Measurements from ENCODE around the gene PLPPR3.

PLPPR3 gene

DNA sequence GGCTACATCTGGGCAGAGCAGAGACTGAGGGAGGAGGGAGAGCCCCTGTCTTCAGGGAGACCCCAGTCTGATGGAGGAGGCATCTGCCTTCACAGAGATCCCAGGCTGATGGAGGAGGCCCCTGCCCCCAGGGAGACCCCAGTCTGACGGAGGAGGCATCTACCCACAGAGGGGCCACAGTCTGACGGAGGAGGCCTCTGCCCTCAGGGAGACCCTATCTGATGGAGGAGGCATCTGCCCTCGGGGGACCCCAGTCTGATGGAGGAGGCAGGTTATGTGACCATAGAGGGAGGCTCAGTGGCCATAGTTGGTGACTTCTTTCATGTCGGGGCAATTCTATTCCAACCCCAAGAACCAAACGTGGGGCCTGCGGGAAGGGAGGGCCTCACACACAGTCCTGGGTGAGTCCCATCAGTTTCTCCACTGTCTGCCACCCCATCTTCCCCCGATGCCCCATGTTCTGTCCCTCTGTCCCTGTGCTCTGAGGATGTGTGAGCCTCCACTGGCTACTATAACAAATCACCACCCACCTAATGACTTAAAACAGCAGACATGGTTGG lies 56.5 kb downstream of the PLPPR3 start:
- TF ChIP-seq ZSCAN16 (tag by site-specific recombination; IDR thresholded peaks at IDR 0.05): no peak
- no peak for TF ChIP-seq ZFP69B (tag by site-specific recombination; IDR thresholded peaks at IDR 0.05)
- TF ChIP-seq, protein P1, sequence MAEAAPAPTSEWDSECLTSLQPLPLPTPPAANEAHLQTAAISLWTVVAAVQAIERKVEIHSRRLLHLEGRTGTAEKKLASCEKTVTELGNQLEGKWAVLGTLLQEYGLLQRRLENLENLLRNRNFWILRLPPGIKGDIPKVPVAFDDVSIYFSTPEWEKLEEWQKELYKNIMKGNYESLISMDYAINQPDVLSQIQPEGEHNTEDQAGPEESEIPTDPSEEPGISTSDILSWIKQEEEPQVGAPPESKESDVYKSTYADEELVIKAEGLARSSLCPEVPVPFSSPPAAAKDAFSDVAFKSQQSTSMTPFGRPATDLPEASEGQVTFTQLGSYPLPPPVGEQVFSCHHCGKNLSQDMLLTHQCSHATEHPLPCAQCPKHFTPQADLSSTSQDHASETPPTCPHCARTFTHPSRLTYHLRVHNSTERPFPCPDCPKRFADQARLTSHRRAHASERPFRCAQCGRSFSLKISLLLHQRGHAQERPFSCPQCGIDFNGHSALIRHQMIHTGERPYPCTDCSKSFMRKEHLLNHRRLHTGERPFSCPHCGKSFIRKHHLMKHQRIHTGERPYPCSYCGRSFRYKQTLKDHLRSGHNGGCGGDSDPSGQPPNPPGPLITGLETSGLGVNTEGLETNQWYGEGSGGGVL (tag by site-specific recombination; IDR thresholded peaks at IDR 0.05): no peak
- TF ChIP-seq ZNF391 (tag by site-specific recombination; IDR thresholded peaks at IDR 0.05; ENCODE audit: borderline replicate concordance, low read depth): no peak
- TF ChIP-seq, protein P2, sequence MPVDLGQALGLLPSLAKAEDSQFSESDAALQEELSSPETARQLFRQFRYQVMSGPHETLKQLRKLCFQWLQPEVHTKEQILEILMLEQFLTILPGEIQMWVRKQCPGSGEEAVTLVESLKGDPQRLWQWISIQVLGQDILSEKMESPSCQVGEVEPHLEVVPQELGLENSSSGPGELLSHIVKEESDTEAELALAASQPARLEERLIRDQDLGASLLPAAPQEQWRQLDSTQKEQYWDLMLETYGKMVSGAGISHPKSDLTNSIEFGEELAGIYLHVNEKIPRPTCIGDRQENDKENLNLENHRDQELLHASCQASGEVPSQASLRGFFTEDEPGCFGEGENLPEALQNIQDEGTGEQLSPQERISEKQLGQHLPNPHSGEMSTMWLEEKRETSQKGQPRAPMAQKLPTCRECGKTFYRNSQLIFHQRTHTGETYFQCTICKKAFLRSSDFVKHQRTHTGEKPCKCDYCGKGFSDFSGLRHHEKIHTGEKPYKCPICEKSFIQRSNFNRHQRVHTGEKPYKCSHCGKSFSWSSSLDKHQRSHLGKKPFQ (tag by site-specific recombination; IDR thresholded peaks at IDR 0.05): no peak
- TF ChIP-seq ZNF76 (tag by site-specific recombination; IDR thresholded peaks at IDR 0.05; ENCODE audit: borderline replicate concordance, low read depth): no peak
- no peak for TF ChIP-seq SP2 (tag by site-specific recombination; IDR thresholded peaks at IDR 0.05)
- TF ChIP-seq KLF1 (tag by site-specific recombination; IDR thresholded peaks at IDR 0.05): no peak
- no peak for TF ChIP-seq ZNF843 (tag by site-specific recombination; IDR thresholded peaks at IDR 0.05)
- TF ChIP-seq, protein P3, sequence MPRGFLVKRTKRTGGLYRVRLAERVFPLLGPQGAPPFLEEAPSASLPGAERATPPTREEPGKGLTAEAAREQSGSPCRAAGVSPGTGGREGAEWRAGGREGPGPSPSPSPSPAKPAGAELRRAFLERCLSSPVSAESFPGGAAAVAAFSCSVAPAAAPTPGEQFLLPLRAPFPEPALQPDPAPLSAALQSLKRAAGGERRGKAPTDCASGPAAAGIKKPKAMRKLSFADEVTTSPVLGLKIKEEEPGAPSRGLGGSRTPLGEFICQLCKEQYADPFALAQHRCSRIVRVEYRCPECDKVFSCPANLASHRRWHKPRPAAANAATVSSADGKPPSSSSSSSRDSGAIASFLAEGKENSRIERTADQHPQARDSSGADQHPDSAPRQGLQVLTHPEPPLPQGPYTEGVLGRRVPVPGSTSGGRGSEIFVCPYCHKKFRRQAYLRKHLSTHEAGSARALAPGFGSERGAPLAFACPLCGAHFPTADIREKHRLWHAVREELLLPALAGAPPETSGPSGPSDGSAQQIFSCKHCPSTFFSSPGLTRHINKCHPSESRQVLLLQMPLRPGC (tag by site-specific recombination; IDR thresholded peaks at IDR 0.05): no peak
- TF ChIP-seq, protein P4, sequence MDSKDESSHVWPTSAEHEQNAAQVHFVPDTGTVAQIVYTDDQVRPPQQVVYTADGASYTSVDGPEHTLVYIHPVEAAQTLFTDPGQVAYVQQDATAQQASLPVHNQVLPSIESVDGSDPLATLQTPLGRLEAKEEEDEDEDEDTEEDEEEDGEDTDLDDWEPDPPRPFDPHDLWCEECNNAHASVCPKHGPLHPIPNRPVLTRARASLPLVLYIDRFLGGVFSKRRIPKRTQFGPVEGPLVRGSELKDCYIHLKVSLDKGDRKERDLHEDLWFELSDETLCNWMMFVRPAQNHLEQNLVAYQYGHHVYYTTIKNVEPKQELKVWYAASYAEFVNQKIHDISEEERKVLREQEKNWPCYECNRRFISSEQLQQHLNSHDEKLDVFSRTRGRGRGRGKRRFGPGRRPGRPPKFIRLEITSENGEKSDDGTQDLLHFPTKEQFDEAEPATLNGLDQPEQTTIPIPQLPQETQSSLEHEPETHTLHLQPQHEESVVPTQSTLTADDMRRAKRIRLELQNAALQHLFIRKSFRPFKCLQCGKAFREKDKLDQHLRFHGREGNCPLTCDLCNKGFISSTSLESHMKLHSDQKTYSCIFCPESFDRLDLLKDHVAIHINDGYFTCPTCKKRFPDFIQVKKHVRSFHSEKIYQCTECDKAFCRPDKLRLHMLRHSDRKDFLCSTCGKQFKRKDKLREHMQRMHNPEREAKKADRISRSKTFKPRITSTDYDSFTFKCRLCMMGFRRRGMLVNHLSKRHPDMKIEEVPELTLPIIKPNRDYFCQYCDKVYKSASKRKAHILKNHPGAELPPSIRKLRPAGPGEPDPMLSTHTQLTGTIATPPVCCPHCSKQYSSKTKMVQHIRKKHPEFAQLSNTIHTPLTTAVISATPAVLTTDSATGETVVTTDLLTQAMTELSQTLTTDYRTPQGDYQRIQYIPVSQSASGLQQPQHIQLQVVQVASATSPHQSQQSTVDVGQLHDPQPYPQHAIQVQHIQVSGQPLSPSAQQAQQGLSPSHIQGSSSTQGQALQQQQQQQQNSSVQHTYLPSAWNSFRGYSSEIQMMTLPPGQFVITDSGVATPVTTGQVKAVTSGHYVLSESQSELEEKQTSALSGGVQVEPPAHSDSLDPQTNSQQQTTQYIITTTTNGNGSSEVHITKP (tag by site-specific recombination; IDR thresholded peaks at IDR 0.05): no peak
- no peak for TF ChIP-seq ZNF394 (tag by site-specific recombination; IDR thresholded peaks at IDR 0.05; ENCODE audit: borderline replicate concordance)
- TF ChIP-seq, protein P5, sequence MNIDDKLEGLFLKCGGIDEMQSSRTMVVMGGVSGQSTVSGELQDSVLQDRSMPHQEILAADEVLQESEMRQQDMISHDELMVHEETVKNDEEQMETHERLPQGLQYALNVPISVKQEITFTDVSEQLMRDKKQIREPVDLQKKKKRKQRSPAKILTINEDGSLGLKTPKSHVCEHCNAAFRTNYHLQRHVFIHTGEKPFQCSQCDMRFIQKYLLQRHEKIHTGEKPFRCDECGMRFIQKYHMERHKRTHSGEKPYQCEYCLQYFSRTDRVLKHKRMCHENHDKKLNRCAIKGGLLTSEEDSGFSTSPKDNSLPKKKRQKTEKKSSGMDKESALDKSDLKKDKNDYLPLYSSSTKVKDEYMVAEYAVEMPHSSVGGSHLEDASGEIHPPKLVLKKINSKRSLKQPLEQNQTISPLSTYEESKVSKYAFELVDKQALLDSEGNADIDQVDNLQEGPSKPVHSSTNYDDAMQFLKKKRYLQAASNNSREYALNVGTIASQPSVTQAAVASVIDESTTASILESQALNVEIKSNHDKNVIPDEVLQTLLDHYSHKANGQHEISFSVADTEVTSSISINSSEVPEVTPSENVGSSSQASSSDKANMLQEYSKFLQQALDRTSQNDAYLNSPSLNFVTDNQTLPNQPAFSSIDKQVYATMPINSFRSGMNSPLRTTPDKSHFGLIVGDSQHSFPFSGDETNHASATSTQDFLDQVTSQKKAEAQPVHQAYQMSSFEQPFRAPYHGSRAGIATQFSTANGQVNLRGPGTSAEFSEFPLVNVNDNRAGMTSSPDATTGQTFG (tag by site-specific recombination; IDR thresholded peaks at IDR 0.05; ENCODE audit: borderline replicate concordance): no peak
- TF ChIP-seq ZNF16 (tag by site-specific recombination; IDR thresholded peaks at IDR 0.05; ENCODE audit: low read depth): no peak
- TF ChIP-seq ZNF549 (tag by site-specific recombination; IDR thresholded peaks at IDR 0.05): no peak
- TF ChIP-seq, protein P6, sequence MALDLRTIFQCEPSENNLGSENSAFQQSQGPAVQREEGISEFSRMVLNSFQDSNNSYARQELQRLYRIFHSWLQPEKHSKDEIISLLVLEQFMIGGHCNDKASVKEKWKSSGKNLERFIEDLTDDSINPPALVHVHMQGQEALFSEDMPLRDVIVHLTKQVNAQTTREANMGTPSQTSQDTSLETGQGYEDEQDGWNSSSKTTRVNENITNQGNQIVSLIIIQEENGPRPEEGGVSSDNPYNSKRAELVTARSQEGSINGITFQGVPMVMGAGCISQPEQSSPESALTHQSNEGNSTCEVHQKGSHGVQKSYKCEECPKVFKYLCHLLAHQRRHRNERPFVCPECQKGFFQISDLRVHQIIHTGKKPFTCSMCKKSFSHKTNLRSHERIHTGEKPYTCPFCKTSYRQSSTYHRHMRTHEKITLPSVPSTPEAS (tag by site-specific recombination; IDR thresholded peaks at IDR 0.05): no peak
- no peak for TF ChIP-seq OVOL3 (tag by site-specific recombination; IDR thresholded peaks at IDR 0.05)
- TF ChIP-seq, protein P7, sequence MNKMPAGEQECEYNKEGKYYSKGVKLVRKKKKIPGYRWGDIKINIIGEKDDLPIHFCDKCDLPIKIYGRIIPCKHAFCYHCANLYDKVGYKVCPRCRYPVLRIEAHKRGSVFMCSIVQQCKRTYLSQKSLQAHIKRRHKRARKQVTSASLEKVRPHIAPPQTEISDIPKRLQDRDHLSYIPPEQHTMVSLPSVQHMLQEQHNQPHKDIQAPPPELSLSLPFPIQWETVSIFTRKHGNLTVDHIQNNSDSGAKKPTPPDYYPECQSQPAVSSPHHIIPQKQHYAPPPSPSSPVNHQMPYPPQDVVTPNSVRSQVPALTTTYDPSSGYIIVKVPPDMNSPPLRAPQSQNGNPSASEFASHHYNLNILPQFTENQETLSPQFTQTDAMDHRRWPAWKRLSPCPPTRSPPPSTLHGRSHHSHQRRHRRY (tag by site-specific recombination; IDR thresholded peaks at IDR 0.05): no peak
- no peak for TF ChIP-seq ZFP3 (tag by site-specific recombination; IDR thresholded peaks at IDR 0.05; ENCODE audit: low read depth)
- TF ChIP-seq ZNF155 (tag by site-specific recombination; IDR thresholded peaks at IDR 0.05): no peak
- POLR2A ChIA-PET: no interaction called here
- H3K27ac ChIP-seq (ENCODE audit: extremely low read depth, low read depth, low read length): no peak overlapping the region
- H3K9me3 ChIP-seq (ENCODE audit: control insufficient read depth, insufficient read depth, low read depth, low read length): no peaks in the 10 kb centered on the region
- CTCF ChIA-PET: no interaction called here
- H3K36me3 ChIP-seq (ENCODE audit: control insufficient read depth in 2 of 2, insufficient read depth in 1 of 2, low read length in 2 of 2): no peaks in the 10 kb centered on the region
- H3K4me1 ChIP-seq (ENCODE audit: control insufficient read depth, insufficient read depth, low read length): no peaks in the 10 kb centered on the region
- no peak overlapping the region for H3K4me3 ChIP-seq (ENCODE audit: low read depth, low read length)

Data from HEK293 (cell line).